NCI-H1417 (cell line): ENCODE measurements around the gene CAPN7.

Source experiments
- DNase-seq, 3 experiments: peaks; one replicate each; lab custom pipeline; 2025; lab: John Stamatoyannopoulos, UW

Gene CAPN7

GRCh38 chr3:15276028-15276724 lies 70.1 kb downstream of the CAPN7 start:
- DNase-seq = no peak

GRCh38 chr3:15277861-15278500 lies 71.9 kb downstream of the CAPN7 start:
- DNase-seq = no peak

GRCh38 chr3:15279205-15279604 lies 73.2 kb downstream of the CAPN7 start:
- no peak for DNase-seq

GRCh38 chr3:15279671-15280402 lies 73.8 kb downstream of the CAPN7 start:
- no peak for DNase-seq

- DNase-seq = no peak
These were observed 74.9 kb downstream of the CAPN7 start for GRCh38 chr3:15280853-15281532.

- no peak for DNase-seq
These were observed 75.8 kb downstream of the CAPN7 start for GRCh38 chr3:15281817-15282216.

- DNase-seq = no peak
These were observed 77.7 kb downstream of the CAPN7 start for GRCh38 chr3:15283702-15284101.

- peak; percentile 13 to 91 (median 69) for DNase-seq
These were observed 78.3 kb downstream of the CAPN7 start for GRCh38 chr3:15284121-15284889.

GRCh38 chr3:15286022-15286421 lies 80.0 kb downstream of the CAPN7 start:
- DNase-seq = no peak

GRCh38 chr3:15287565-15288330 lies 81.7 kb downstream of the CAPN7 start:
- DNase-seq = no peak

- DNase-seq = no peak
These were observed 82.4 kb downstream of the CAPN7 start for GRCh38 chr3:15288331-15289035.

GRCh38 chr3:15289661-15290060 lies 83.6 kb downstream of the CAPN7 start:
- no peak for DNase-seq

- no peak for DNase-seq
These were observed 84.7 kb downstream of the CAPN7 start for GRCh38 chr3:15290736-15291135.

- no peak for DNase-seq
These were observed 85.8 kb downstream of the CAPN7 start for GRCh38 chr3:15291589-15292541.

GRCh38 chr3:15292765-15293522 lies 86.9 kb downstream of the CAPN7 start:
- DNase-seq = no peak

- no peak for DNase-seq
These were observed 88.9 kb downstream of the CAPN7 start for GRCh38 chr3:15294929-15295328.

- DNase-seq = no peak
These were observed 89.5 kb downstream of the CAPN7 start for GRCh38 chr3:15295506-15295905.

GRCh38 chr3:15297608-15298350 lies 91.7 kb downstream of the CAPN7 start:
- DNase-seq = no peak
